ENCODE measurements around the gene P2RX6. TPM values are rescaled to one million over a fixed set of nuclear protein-coding genes. Genes with fewer than 3 reads are reported as not detected.
A peak's percentile ranks its signal among the peaks of the same experiment; 100 is the strongest.

The P2RX6 gene
- total and polyA plus RNA-seq, 9 of the 15 experiments (the other 6 are each of a cell fraction or from before 2014, with no cell fraction given), result 0.01 to 3.9 (median 1.5) TPM; not detected in 1

GRCh38 chr22:21055880-21056319, 40.9 kb downstream of the P2RX6 start (continued):
- TF ChIP-seq ELF1 (tag; IDR thresholded peaks at IDR 0.05) (no peak), RNF2 (IDR thresholded peaks at IDR 0.05) (no peak), SPI1 (IDR thresholded peaks at IDR 0.05; ENCODE audit: borderline replicate concordance, low read depth, low read length) (peak; percentile 99), ADNP (tag; IDR thresholded peaks at IDR 0.05) (no peak), WHSC1 (IDR thresholded peaks at IDR 0.05; ENCODE audit: low read length) (no peak), TCFL5 (CRISPR knock-in tag; conservative IDR thresholded peaks at IDR 0.05) (no peak), NBN (IDR thresholded peaks at IDR 0.05; ENCODE audit: low read depth) (peak; percentile 25; the same call in 1 of the 2 replicates), HNRNPL (IDR thresholded peaks at IDR 0.05; ENCODE audit: low read depth, low read length) (no peak), BCOR (IDR thresholded peaks at IDR 0.05) (no peak), NR3C1 (CRISPR knock-in tag; IDR thresholded peaks at IDR 0.05) (no peak), ZBTB17 (CRISPR knock-in tag; IDR thresholded peaks at IDR 0.05) (peak; percentile 65), ZNF699 (CRISPR knock-in tag; IDR thresholded peaks at IDR 0.05; ENCODE audit: insufficient replicate concordance) (no peak), ZNF830 (CRISPR knock-in tag; IDR thresholded peaks at IDR 0.05) (peak; percentile 14; the same call in 1 of the 2 replicates), ZBED1 (IDR thresholded peaks at IDR 0.05) (peak; percentile 50; the same call in 1 of the 2 replicates), CTBP1 (IDR thresholded peaks at IDR 0.05; ENCODE audit: borderline replicate concordance) (peak; percentile 71), SNAPC5 (CRISPR knock-in tag; IDR thresholded peaks at IDR 0.05) (no peak), THRB (CRISPR knock-in tag; conservative IDR thresholded peaks at IDR 0.05) (0 out of 2 replicates have a peak, but pooled peaks have one; percentile 3), ZNF583 (CRISPR knock-in tag; IDR thresholded peaks at IDR 0.05) (peak; percentile 28; the same call in 1 of the 2 replicates), MTA3 (IDR thresholded peaks at IDR 0.05; ENCODE audit: borderline replicate concordance) (0 out of 2 replicates have a peak, but pooled peaks have one; percentile 35), ERF (CRISPR knock-in tag; IDR thresholded peaks at IDR 0.05) (peak; percentile 65; the same call in 1 of the 2 replicates), PHF20 (IDR thresholded peaks at IDR 0.05; ENCODE audit: partially characterized antibody) (no peak), KHSRP (IDR thresholded peaks at IDR 0.05) (no peak), RCOR1 (IDR thresholded peaks at IDR 0.05; ENCODE audit: borderline replicate concordance in 1 of 2, low read depth in 2 of 2, low read length in 2 of 2) (no peak), NR1H2 (CRISPR knock-in tag; IDR thresholded peaks at IDR 0.05) (peak; percentile 95; the same call in 1 of the 2 replicates), MAZ (CRISPR knock-in tag; conservative IDR thresholded peaks at IDR 0.05 in 1 of 2, IDR thresholded peaks at IDR 0.05 in 1 of 2) (peak; percentile 73 to 76; a peak in 3 of 4 replicates), ZFP30 (CRISPR knock-in tag; IDR thresholded peaks at IDR 0.05; ENCODE audit: borderline replicate concordance) (no peak), CHD2 (IDR thresholded peaks at IDR 0.05; ENCODE audit: low read depth, low read length) (no peak), SMARCE1 (IDR thresholded peaks at IDR 0.05) (peak; percentile 52; the same call in 1 of the 2 replicates), PHTF2 (CRISPR knock-in tag; IDR thresholded peaks at IDR 0.05) (no peak), STAT5B (CRISPR knock-in tag; IDR thresholded peaks at IDR 0.05) (no peak), SMARCA4 (IDR thresholded peaks at IDR 0.05) (peak; percentile 47), MITF (IDR thresholded peaks at IDR 0.05) (0 out of 2 replicates have a peak, but pooled peaks have one; percentile 0)

All from K562 (cell line).